HG03354 (cell line): ENCODE data around the gene SLC35F3.
A peak's percentile ranks its signal among the peaks of the same experiment; 100 is the strongest.

ENCODE experiments used
- ATAC-seq: cut with Tn5 transposase; IDR thresholded peaks from one replicate; pipeline ENCODE4 v1.9.1; 2021; ENCODE audit warnings: mild to moderate bottlenecking; ENCODE audit not compliant: unreplicated experiment, poor library complexity, severe bottlenecking

SLC35F3 gene

DNA sequence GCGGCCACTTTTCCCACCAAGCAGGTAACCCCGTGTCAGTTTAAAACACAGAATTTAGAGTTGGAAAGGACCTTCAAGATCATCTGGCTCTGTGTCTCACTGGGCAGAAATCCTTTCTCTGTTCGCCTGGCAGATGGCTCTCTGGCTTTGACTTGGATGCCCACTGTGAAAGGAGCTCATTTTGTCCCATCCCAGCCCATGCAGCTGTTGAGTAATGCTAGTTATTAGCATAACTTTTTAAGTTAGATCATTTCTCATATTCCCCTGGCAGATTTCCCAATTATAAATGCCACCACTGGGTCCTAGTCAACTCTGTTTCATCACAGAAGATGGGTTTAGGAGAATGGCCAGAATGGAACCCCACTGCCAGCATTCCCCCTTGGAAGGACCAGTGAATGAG is 55.9 kb downstream of the SLC35F3 start:
- no peak for ATAC-seq

GRCh38 chr1:233962878-233963277 is 58.4 kb downstream of the SLC35F3 start:
- ATAC-seq = no peak

- ATAC-seq = no peak
Measured at GRCh38 chr1:233965856-233966255, 61.4 kb downstream of the SLC35F3 start.

- ATAC-seq = no peak
Measured at GRCh38 chr1:233971753-233972152, 67.3 kb downstream of the SLC35F3 start.

GRCh38 chr1:233972563-233972950 is 68.1 kb downstream of the SLC35F3 start:
- no peak for ATAC-seq

- no peak for ATAC-seq
Measured at GRCh38 chr1:233972951-233973635, 68.6 kb downstream of the SLC35F3 start.

DNA sequence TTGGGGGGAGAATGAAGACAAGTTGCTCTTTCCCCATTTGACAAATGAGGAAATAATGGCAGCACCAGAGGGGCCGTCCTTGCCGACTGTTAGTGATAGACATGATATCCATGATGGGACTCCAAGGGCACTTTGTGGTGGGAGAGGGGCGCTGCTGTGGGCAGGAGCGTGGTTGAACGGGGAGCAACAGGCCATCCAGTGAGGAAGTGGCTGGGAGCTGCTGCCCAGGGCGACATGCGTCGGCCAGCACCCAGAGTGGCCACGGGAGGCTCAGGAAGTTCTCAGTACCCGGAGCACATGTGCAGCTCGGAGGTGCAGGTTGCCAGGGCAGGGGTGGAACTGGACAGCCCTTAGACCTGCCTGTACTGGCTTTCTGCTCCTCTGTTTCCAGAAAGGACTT is 71.0 kb downstream of the SLC35F3 start:
- no peak for ATAC-seq

GRCh38 chr1:233981042-233981675 is 76.7 kb downstream of the SLC35F3 start:
- ATAC-seq = no peak

GRCh38 chr1:233982827-233983518 is 78.5 kb downstream of the SLC35F3 start:
- no peak for ATAC-seq

DNA sequence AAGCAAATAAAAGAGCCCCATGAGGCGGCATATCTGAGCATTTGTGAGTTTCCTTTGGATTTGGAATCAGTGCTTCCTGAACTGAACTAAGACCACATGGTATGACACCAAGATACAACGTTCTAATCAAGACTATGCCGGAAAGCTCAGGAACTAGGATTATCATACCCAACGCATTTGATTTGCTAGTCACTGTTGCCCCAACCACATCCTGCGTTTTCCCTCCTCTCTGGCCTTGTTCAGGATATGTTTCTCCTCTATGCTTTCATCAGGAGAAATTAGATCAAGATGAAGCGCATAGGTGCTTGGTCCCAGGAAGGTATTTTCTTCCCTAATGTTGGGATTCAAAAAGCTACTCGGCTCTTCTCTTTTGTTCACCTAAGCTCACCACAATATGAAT is 79.3 kb downstream of the SLC35F3 start:
- ATAC-seq = no peak

DNA sequence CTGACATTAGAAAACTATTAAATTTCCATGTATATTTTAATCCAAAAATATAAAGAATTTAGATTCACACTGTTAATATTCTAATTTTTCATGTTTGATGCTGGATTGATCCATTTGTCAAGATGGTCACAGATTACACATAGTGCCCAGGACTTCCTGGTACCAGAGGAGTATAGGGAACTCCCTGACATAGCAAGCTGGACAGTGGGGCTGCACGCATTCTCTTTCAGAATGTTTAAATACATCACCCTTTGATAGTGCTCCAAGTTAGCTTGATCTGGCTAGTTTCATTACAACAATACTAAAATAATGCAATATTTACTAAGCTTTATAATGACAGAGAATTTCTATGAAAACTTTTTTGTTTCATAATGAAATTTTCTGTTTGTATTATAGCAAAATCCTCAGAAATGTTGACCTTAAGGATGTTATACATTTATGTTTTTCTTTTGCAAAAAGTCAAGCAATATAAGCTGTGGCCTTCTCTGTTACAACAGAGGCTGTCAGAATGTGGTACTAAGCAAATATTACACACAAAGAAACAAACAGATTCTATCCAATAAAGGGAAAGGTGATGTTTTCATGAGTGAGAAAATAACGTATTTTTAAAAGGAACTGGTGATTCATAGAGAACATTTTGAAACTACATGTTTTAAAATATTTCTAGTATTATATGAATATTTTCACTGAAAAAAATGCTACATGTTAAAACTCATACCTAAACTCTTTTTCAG is 84.7 kb downstream of the SLC35F3 start:
- ATAC-seq = no peak

DNA sequence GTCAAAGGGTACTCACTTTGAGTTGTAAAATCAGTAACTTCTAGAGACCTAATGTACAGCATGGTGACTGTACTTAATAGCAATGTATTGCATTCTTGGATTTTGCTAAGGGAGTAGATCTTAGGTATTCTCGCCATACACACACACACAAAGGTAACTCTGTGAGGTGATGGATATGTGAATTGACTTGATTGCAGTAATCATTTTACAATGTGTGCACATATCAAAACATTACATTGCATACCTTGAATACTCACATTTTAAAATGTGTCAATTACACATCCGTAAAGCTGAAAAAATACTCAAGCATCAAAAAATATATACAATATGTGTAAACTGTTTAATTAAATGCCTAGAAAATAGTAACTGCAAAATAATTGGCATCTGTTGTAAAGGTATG is 86.0 kb downstream of the SLC35F3 start:
- ATAC-seq = no peak

GRCh38 chr1:233993651-233994050 is 89.2 kb downstream of the SLC35F3 start:
- ATAC-seq = peak; percentile 71

GRCh38 chr1:233994112-233994511 is 89.6 kb downstream of the SLC35F3 start:
- ATAC-seq = no peak

DNA sequence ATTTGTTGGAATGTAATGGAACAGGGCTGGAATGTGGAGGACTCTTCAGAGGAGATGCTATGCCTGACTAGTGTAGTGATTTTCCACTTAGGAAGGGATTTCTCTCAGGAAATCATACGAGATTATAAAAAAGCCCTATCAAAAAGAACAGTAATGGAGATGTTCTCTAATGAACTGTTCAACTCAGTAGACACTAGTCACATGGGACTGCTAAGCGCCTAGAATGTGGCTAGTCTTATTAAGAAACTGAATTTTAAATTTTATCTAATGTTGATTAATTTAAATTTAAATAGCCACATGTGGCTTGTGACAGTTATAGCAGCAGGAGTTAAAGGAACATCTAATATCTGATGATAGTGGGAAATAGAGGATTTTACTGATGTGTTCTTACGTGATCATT is 94.0 kb downstream of the SLC35F3 start:
- ATAC-seq = no peak

DNA sequence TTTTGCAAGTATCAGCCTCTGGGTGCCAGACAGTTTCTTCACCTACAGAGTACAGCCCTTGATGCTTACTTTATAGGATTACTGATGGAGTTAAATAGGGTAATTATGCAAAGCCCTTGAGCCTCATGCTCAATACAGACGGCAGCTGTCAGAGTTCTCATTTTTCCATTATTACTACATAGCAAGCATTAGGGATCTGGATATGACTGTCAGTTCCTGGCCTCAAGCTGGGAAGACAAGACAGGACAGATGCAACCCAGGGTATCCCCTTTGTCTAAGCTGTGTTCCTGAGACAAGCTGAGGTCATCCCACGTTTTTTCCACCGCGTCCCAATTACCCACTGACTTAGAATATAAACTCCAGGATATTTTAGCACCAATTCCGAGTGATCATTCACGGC is 94.4 kb downstream of the SLC35F3 start:
- ATAC-seq = no peak

DNA sequence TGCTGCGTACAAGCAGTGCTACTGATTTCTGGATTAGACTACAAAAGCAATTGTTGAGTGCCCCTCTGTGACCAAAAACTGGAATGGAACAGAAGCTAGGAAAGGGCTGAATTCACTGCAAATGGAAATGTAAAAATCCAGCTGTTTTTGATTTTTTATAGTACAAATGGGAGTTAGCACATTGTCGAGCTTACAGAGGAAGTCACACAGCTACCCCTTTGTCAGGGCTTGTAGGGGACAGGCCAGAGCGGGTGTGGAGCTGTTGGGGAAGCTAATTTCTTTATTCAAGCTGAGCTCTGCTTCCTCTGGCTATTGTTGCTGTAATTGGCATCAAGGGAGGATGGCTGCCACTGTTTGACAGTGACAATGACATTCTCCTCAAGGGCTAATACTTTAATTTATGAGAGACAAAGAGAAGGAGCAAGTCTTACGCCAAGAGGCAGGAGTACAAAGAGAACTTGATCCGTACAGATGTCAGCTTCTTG is 96.1 kb downstream of the SLC35F3 start:
- ATAC-seq = no peak

DNA sequence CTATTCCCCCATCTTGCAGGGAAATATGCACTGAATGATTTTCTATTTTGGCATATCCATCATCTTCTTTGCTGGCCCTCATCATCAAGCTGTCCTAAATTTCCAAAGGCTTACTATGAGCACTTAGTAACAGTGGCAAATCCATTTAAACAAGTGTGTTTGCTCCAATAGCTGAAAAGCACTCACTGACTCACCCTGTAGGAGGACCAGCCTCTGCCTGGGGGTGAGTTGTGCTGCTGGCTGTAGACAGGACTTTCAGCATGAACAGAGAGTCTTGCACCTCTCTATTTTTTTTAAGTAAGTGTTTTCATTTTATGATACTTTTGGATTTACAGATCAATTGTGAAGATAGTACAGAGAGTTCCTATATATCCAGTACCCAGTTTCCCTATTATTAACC is 97.3 kb downstream of the SLC35F3 start:
- ATAC-seq = no peak

DNA sequence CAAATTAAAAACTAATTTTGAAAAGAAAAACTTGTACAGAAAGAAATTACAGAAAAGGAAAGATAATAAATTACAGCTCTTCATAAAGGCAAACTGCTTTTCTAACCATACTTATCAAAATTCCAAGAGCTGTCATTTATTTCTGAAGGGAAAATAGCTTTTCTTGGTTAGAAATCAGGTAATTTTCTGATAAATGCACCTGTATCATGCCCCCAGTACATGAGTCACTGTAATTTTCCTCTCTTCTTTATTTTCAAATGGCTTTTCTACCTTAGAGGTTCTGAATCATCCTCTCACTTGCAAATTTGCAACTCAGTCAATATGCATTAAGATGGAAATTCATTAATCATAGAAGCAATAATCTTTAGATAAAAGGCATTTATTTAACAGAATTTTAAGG is 100.1 kb downstream of the SLC35F3 start:
- ATAC-seq = no peak

GRCh38 chr1:234007684-234008083 is 103.2 kb downstream of the SLC35F3 start:
- ATAC-seq = no peak
